CD8-positive, alpha-beta memory T cell (primary cell): ENCODE measurements around the gene MYOM1. TPM values are rescaled to one million over a fixed set of nuclear protein-coding genes. Genes with fewer than 3 reads are reported as not detected.

Source experiments
- CTCF ChIA-PET: fragments of 350-600 bp; sonication (Branson Sonifier 250); formaldehyde crosslinking; loops from one replicate; lab custom pipeline; 2021; ENCODE audit warnings: antibody characterized with exemption; lab: Charles Lee
- POLR2A ChIA-PET: fragments of 350-600 bp; sonication (Branson Sonifier 250); formaldehyde crosslinking; loops from one replicate; lab custom pipeline; 2021; ENCODE audit warnings: antibody characterized with exemption; lab: Charles Lee
- DNase-seq, 5 donors: peaks; one replicate each; pipeline versions ENCODE4 v3.0.0 to v3.0.0-alpha.2; 2020 to 2022; ENCODE audit warnings: mixed read lengths in 1 of 5
- H3K27ac ChIP-seq: one replicate; pipeline ENCODE4 v1.7.0; 2013; ENCODE audit warnings: low read depth, mild to moderate bottlenecking, low read length, moderate library complexity
- H3K27me3 ChIP-seq: 2 replicates; pipeline ENCODE4 v1.7.0; 2013; ENCODE audit warnings: low read length, mild to moderate bottlenecking; ENCODE audit not compliant: insufficient read depth, poor library complexity, severe bottlenecking
- H3K36me3 ChIP-seq: 2 replicates; pipeline ENCODE4 v1.7.0; 2013; ENCODE audit warnings: mild to moderate bottlenecking, low read length, moderate library complexity; ENCODE audit not compliant: insufficient read depth
- H3K4me1 ChIP-seq: 2 replicates; pipeline ENCODE4 v1.7.0; 2013; ENCODE audit warnings: mild to moderate bottlenecking, low read length, moderate library complexity; ENCODE audit not compliant: insufficient read depth
- H3K4me3 ChIP-seq: 2 replicates; pipeline ENCODE4 v1.7.0; 2013; ENCODE audit warnings: mild to moderate bottlenecking, low read length
- H3K9me3 ChIP-seq: 2 replicates; pipeline ENCODE4 v1.7.0; 2013; ENCODE audit warnings: mild to moderate bottlenecking, low read length
- H3K27ac Mint-ChIP-seq, 8 donors: one replicate each; pipeline ENCODE4 v1.8.0; 2020 to 2021; ENCODE audit warnings: mixed read lengths in 8 of 8, mild to moderate bottlenecking in 6 of 8, inconsistent platforms in 3 of 8, moderate library complexity in 3 of 8
- H3K27me3 Mint-ChIP-seq, 2 donors: one replicate each; pipeline ENCODE4 v1.8.0; 2020 to 2021; ENCODE audit warnings: mixed read lengths in 2 of 2, mild to moderate bottlenecking in 1 of 2, moderate library complexity in 1 of 2
- H3K36me3 Mint-ChIP-seq, 3 donors: one replicate each; pipeline ENCODE4 v1.8.0; 2020 to 2021; ENCODE audit warnings: mixed read lengths in 3 of 3, inconsistent platforms in 1 of 3, mild to moderate bottlenecking in 1 of 3
- H3K4me1 Mint-ChIP-seq, 3 donors: one replicate each; pipeline ENCODE4 v1.8.0; 2020 to 2021; ENCODE audit warnings: mixed read lengths in 3 of 3, inconsistent platforms in 1 of 3, mild to moderate bottlenecking in 1 of 3
- H3K4me3 Mint-ChIP-seq, 7 donors: one replicate each; pipeline ENCODE4 v1.8.0; 2020 to 2021; ENCODE audit warnings: mixed read lengths in 7 of 7, mild to moderate bottlenecking in 6 of 7, moderate library complexity in 4 of 7, inconsistent platforms in 2 of 7
- H3K9me3 Mint-ChIP-seq, 5 donors: one replicate each; pipeline ENCODE4 v1.8.0; 2020 to 2022; ENCODE audit warnings: mixed read lengths in 5 of 5, mild to moderate bottlenecking in 3 of 5, moderate library complexity in 2 of 5, inconsistent platforms in 1 of 5
- polyA plus RNA-seq: library from polyadenylated mRNA; unstranded; fragments of 300-500 nt; fragmentation: Illumina TruSeq; gene quantifications from one replicate; pipeline ENCODE4 v1.2.3, GENCODE V29; 2021
- total RNA-seq, 2 experiments: library from RNA; stranded (reverse); gene quantifications; one replicate each; pipeline ENCODE4 v1.2.3, GENCODE V29; 2021

The MYOM1 gene
- total and polyA plus RNA-seq, 3 experiments from 2014 or later: 0.84 to 1.2 (median 0.92) TPM

DNA sequence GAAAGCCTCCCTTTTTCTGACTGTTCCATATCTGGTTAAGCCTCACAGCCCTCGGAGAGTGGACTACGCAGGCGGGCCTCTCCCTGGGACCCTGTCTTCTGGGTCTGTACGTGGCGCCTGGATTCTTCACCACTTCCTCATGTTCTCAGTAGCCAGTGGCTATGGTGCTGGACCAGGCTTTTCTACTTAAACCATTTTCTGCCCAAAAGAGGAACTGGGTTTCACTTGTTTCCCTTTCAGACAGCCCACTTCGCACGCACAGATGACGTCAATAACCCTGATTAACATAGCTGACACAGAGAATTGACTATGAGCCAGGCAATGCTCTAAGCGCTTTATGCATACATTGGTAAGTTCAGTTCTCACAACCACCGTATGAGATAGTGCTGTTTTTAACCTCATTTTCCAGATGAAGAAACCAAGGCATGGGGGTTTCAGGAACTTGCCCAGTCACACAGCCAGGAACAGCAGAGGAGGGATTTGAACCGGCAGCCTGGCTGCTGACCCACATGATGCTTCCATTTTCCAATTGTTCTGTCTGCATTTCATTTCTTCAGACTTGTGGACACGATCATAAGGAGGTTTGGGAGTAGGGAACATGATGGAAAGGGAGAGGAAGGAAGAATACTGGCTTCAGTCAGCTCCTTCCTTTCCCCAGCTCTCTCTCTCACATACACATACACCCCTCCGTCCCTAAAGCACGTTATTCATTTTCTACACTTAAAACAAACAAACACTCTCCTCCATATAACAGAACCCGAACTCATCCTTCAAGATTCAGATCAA is 41.7 kb downstream of the MYOM1 start:
- Mint-ChIP-seq H3K27ac (no peak overlapping the region), H3K27me3 (peaks cover 0 to 2% of the 10 kb centered on the region in 2 donors), H3K4me1 (no peaks in the 10 kb centered on the region), H3K4me3 (no peak overlapping the region), H3K36me3 (peaks cover 0 to 2% (median 0%) of the 10 kb centered on the region in 3 donors), H3K9me3 (no peaks in the 10 kb centered on the region)
- no peaks in the 10 kb centered on the region for H3K4me1 ChIP-seq
- ChIA-PET CTCF (no interaction called here), POLR2A (no interaction called here)
- H3K27me3 ChIP-seq: no peaks in the 10 kb centered on the region
- DNase-seq: peak in 1 of 5 donors; percentile 46
- H3K4me3 ChIP-seq: no peak overlapping the region
- H3K36me3 ChIP-seq: no peaks in the 10 kb centered on the region
- peak overlapping the region; percentile 28 for H3K27ac ChIP-seq
- no peaks in the 10 kb centered on the region for H3K9me3 ChIP-seq

DNA sequence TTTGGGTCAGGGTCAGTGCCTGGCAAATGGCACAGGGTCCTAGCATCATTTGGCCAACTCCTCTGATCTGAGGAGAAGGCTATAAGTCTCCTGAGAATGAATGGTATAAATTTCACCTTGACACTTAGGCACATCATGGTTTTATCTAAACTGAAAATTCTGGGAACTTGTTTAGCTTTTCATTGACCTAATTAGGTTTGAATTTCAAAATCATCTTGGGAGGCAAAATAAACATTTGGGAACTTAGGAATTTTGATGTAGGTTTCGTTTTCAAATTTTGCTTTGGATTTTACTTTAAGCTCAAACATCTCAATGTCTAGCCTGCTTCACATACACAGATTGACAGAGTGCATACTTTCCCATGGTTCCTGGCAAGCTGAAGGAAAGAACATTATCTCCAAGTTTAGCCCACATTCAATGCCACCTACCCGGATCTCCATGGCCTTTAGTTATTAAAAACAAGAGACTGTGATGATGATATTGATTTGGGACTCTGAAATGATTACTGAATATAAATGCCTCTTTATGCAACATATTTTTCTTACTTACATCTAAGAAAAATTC is 44.5 kb downstream of the MYOM1 start:
- no peaks in the 10 kb centered on the region for H3K36me3 ChIP-seq
- Mint-ChIP-seq H3K27me3 (peaks cover 0 to 2% of the 10 kb centered on the region in 2 donors), H3K4me1 (no peaks in the 10 kb centered on the region), H3K36me3 (peaks cover 0 to 2% (median 2%) of the 10 kb centered on the region in 3 donors), H3K27ac (no peak overlapping the region), H3K9me3 (no peaks in the 10 kb centered on the region), H3K4me3 (no peak overlapping the region)
- H3K27me3 ChIP-seq: no peaks in the 10 kb centered on the region
- H3K9me3 ChIP-seq: no peaks in the 10 kb centered on the region
- H3K4me1 ChIP-seq: no peaks in the 10 kb centered on the region
- no peak overlapping the region for H3K4me3 ChIP-seq
- ChIA-PET CTCF (no interaction called here), POLR2A (interaction anchor here (0.9 kb wide), 1 partner anchor 580 kb away, joined by 3 read pairs; no protein-coding TSS in a partner anchor)
- no peak for DNase-seq
- no peak overlapping the region for H3K27ac ChIP-seq

DNA sequence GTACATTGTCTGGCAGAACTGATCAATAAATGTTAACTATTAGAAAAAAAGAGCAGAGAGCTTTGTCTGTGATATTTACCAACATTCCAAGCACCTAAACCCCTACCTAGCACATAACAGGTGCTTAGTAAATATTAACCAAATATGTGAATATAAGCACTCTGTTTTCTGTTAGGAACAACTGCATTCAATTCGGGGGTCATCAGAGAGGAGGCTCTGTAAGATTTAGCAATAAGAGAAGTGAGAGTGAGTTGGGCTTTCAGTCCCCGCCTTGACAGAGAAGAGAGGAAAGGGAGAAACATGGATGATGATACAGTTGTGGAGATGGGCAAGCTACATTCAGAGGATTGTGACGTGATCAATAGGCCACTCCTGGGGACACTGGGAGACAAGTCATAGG is 47.7 kb downstream of the MYOM1 start:
- Mint-ChIP-seq H3K4me3 (no peak overlapping the region), H3K9me3 (no peaks in the 10 kb centered on the region), H3K27ac (no peak overlapping the region), H3K36me3 (peaks cover 4 to 7% (median 5%) of the 10 kb centered on the region in 3 donors), H3K27me3 (peaks cover 0 to 2% of the 10 kb centered on the region in 2 donors), H3K4me1 (no peaks in the 10 kb centered on the region)
- H3K27me3 ChIP-seq: no peaks in the 10 kb centered on the region
- ChIA-PET CTCF (no interaction called here), POLR2A (no interaction called here)
- H3K9me3 ChIP-seq: no peaks in the 10 kb centered on the region
- H3K27ac ChIP-seq: no peak overlapping the region
- H3K4me1 ChIP-seq: no peaks in the 10 kb centered on the region
- no peak overlapping the region for H3K4me3 ChIP-seq
- DNase-seq: no peak
- H3K36me3 ChIP-seq: no peaks in the 10 kb centered on the region

DNA sequence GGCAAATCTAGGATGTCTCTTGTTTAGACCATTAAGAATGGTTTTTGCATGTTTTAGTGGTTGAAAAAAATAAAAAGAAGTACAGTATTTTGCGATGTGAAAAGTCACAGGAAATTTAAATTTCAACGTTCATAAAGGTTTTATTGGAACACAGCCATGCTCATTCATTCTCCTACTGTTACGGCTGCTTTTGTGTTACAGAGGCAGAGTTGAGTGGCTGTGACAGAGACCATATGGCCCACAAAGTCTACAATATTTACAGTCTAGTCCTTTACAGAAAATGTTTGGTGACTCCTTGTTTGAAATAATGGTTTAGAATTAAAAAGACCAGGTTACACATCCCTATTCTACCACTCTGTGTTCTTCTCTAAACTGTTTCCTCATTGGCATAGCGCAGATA is 48.1 kb downstream of the MYOM1 start:
- Mint-ChIP-seq H3K4me1 (no peaks in the 10 kb centered on the region), H3K27ac (no peak overlapping the region), H3K9me3 (no peaks in the 10 kb centered on the region), H3K27me3 (peaks cover 0 to 2% of the 10 kb centered on the region in 2 donors), H3K36me3 (peaks cover 4 to 7% (median 5%) of the 10 kb centered on the region in 3 donors), H3K4me3 (no peak overlapping the region)
- Histone ChIP-seq H3K36me3 (no peaks in the 10 kb centered on the region), H3K27me3 (no peaks in the 10 kb centered on the region), H3K27ac (no peak overlapping the region), H3K9me3 (no peaks in the 10 kb centered on the region), H3K4me3 (no peak overlapping the region), H3K4me1 (no peaks in the 10 kb centered on the region)
- DNase-seq: no peak
- CTCF ChIA-PET: no interaction called here
- POLR2A ChIA-PET: no interaction called here

DNA sequence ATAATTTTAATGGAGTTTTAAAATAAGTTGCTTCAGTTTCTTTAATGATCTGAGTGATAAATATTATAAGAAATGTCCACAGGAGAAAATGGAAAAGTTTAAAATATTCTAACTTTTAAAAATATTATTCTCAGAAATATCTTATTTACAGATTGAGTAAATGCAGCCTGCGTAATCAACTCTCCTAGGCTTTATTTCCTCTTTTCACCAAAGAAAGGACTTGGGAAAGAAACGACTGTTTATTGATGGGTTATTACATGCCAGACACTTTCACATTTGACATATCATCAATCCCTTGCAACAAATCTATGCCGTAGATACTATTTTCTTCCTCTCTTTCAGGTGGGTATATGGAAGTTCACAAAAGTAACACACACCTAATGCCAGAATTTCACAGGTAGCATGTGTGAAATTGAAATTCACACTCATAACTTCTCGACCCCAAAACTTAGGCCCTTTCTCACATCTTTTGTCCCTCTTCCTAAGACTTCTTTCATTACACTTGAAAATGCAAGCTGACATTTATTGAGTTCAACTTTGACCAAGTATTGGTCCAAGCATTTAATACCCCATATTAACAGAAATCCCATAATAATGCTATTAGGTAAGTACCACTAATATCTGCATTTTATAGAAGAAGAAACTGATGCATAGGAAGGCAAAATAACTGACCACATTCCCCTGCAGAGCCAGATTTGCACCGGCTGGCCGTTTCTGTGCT is 49.2 kb downstream of the MYOM1 start:
- H3K27ac Mint-ChIP-seq: no peak overlapping the region
- Histone ChIP-seq H3K4me3 (no peak overlapping the region), H3K27ac (no peak overlapping the region), H3K9me3 (no peaks in the 10 kb centered on the region), H3K4me1 (no peaks in the 10 kb centered on the region), H3K36me3 (no peaks in the 10 kb centered on the region), H3K27me3 (no peaks in the 10 kb centered on the region)
- ChIA-PET CTCF (no interaction called here), POLR2A (interaction anchor here (0.7 kb wide), 1 partner anchor 460 kb away, joined by 3 read pairs; no protein-coding TSS in a partner anchor)
- H3K27me3 Mint-ChIP-seq: peaks cover 0 to 2% of the 10 kb centered on the region in 2 donors
- H3K4me1 Mint-ChIP-seq: no peaks in the 10 kb centered on the region
- H3K4me3 Mint-ChIP-seq: no peak overlapping the region
- peaks cover 4 to 7% (median 6%) of the 10 kb centered on the region in 3 donors for H3K36me3 Mint-ChIP-seq
- no peaks in the 10 kb centered on the region for H3K9me3 Mint-ChIP-seq
- no peak for DNase-seq

DNA sequence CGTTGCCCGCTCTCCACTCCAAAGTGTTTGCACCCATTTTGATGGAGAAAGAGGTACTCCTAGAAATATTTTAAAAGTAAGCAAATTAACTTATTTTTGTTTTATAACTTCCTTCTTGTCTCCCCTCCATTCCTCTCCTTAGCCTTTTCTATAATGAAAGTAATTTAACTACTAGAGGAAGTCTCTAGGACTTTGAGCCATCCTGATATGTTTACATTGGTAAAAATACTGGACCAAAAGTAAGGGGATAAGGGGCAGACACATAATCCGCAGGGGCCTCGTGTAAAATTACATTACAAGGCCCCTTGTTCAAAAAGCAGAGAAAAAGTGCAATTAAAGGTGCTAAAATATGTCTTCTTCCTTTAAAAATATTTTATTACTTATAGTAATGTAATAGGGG is 55.4 kb downstream of the MYOM1 start:
- H3K36me3 ChIP-seq: no peaks in the 10 kb centered on the region
- Mint-ChIP-seq H3K4me1 (no peaks in the 10 kb centered on the region), H3K4me3 (no peak overlapping the region), H3K36me3 (peaks cover 8 to 23% (median 8%) of the 10 kb centered on the region in 3 donors), H3K9me3 (no peaks in the 10 kb centered on the region), H3K27ac (no peak overlapping the region), H3K27me3 (peaks cover 0 to 1% of the 10 kb centered on the region in 2 donors)
- POLR2A ChIA-PET: no interaction called here
- CTCF ChIA-PET: interaction anchor here (1.7 kb wide), 1 partner anchor 170 kb away, joined by 3 read pairs; no protein-coding TSS in a partner anchor
- DNase-seq: no peak
- no peaks in the 10 kb centered on the region for H3K27me3 ChIP-seq
- H3K27ac ChIP-seq: no peak overlapping the region
- no peaks in the 10 kb centered on the region for H3K9me3 ChIP-seq
- H3K4me1 ChIP-seq: no peaks in the 10 kb centered on the region
- no peak overlapping the region for H3K4me3 ChIP-seq

DNA sequence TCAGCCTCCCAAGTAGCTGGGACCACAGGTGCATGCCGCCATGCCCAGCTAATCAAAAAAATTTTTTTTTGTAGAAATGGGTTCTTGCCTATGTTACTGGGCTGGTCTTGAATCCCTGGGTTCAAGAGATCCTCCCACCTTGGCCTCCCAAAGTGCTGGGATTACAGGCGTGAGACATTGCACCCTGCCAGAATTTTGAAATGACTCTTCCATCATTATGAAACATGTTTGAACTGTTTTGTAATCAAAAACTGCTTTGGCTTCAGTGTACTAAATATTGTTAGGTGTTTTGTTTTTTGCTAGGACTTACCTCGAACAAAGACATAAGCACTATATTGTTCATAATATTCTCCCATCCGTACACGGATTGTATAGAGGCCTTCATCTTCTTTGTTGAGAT is 55.8 kb downstream of the MYOM1 start:
- POLR2A ChIA-PET: no interaction called here
- DNase-seq: no peak
- CTCF ChIA-PET: interaction anchor here (1.7 kb wide), 1 partner anchor 170 kb away, joined by 3 read pairs; no protein-coding TSS in a partner anchor
- Mint-ChIP-seq H3K4me1 (no peaks in the 10 kb centered on the region), H3K36me3 (peaks cover 8 to 23% (median 8%) of the 10 kb centered on the region in 3 donors), H3K9me3 (no peaks in the 10 kb centered on the region), H3K27ac (peak overlapping the region in 1 of 8 donors; percentile 34), H3K4me3 (no peak overlapping the region), H3K27me3 (peaks cover 0 to 1% of the 10 kb centered on the region in 2 donors)
- H3K27ac ChIP-seq: no peak overlapping the region
- no peaks in the 10 kb centered on the region for H3K4me1 ChIP-seq
- H3K4me3 ChIP-seq: no peak overlapping the region
- no peaks in the 10 kb centered on the region for H3K36me3 ChIP-seq
- no peaks in the 10 kb centered on the region for H3K9me3 ChIP-seq
- H3K27me3 ChIP-seq: no peaks in the 10 kb centered on the region
